ENCODE data around the gene FBXO11.

The FBXO11 gene

GRCh38 chr2:47906157-47907038 is at the start of gene FBXO11:
FBXO11 (minus strand) TSS chr2:47906498; CDS start chr2:47905720, 778 bp downstream.
- ChIA-PET CTCF (interaction anchor here (0.6 to 1.1 kb wide), 6 partner anchors 8 to 1954 kb away, joined by 3 to 5 read pairs (median 4); no protein-coding TSS in a partner anchor), POLR2A (ENCODE audit: low non-redundant PET) (interaction anchor here (0.6 to 0.7 kb wide), 2 partner anchors 11 to 35 kb away, joined by 4 read pairs; no protein-coding TSS in a partner anchor)
- peak within 1 kb of the TSS; percentile 99 for H3K27ac ChIP-seq
- TF ChIP-seq CTCF (conservative IDR thresholded peaks at IDR 0.05; ENCODE audit: low read depth): peak; percentile 50; the same call in 1 of the 2 replicates
- peak; percentile 97 for DNase-seq (ENCODE audit: low spot score)

GRCh38 chr2:47950340-47951301 is 44.3 kb upstream of the FBXO11 start:
- TF ChIP-seq CTCF (conservative IDR thresholded peaks at IDR 0.05; ENCODE audit: low read depth): no peak
- DNase-seq (ENCODE audit: low spot score): no peak
- CTCF ChIA-PET: no interaction called here
- no peak overlapping the region for H3K27ac ChIP-seq
- POLR2A ChIA-PET (ENCODE audit: low non-redundant PET): no interaction called here

- DNase-seq (ENCODE audit: low spot score): no peak
- ChIA-PET POLR2A (ENCODE audit: low non-redundant PET) (no interaction called here), CTCF (no interaction called here)
- no peak for TF ChIP-seq CTCF (conservative IDR thresholded peaks at IDR 0.05; ENCODE audit: low read depth)
- no peak overlapping the region for H3K27ac ChIP-seq
Observed at GRCh38 chr2:47946593-47946992, 40.3 kb upstream of the FBXO11 start.

- TF ChIP-seq CTCF (conservative IDR thresholded peaks at IDR 0.05; ENCODE audit: low read depth): no peak
Observed at GRCh38 chr2:47945046-47945781, 38.9 kb upstream of the FBXO11 start.

GRCh38 chr2:47941936-47942335 is 35.6 kb upstream of the FBXO11 start:
- no peak overlapping the region for H3K27ac ChIP-seq
- CTCF ChIA-PET: no interaction called here
- POLR2A ChIA-PET (ENCODE audit: low non-redundant PET): no interaction called here
- DNase-seq (ENCODE audit: low spot score): no peak
- no peak for TF ChIP-seq CTCF (conservative IDR thresholded peaks at IDR 0.05; ENCODE audit: low read depth)

More at GRCh38 chr2:47945046-47945781, 38.9 kb upstream of the FBXO11 start:
- ChIA-PET POLR2A (ENCODE audit: low non-redundant PET) (no interaction called here), CTCF (no interaction called here)
- no peak overlapping the region for H3K27ac ChIP-seq
- DNase-seq (ENCODE audit: low spot score): no peak
